GM19025 (cell line): ENCODE measurements around the gene PSME2.
A peak's percentile ranks its signal among the peaks of the same experiment; 100 is the strongest.

Experiments used
- ATAC-seq: cut with Tn5 transposase; IDR thresholded peaks from one replicate; pipeline ENCODE4 v1.9.1; 2021; ENCODE audit warnings: mild to moderate bottlenecking, low read depth, moderate library complexity; ENCODE audit not compliant: unreplicated experiment

PSME2 gene

GRCh38 chr14:24179961-24180796 lies 33.8 kb upstream of the PSME2 start:
- no peak for ATAC-seq

GRCh38 chr14:24179294-24179960 lies 33.0 kb upstream of the PSME2 start:
- no peak for ATAC-seq

GRCh38 chr14:24178399-24179178 lies 32.2 kb upstream of the PSME2 start:
- ATAC-seq = no peak

GRCh38 chr14:24177891-24178290 lies 31.5 kb upstream of the PSME2 start:
- no peak for ATAC-seq

GRCh38 chr14:24177041-24177825 lies 30.8 kb upstream of the PSME2 start:
- no peak for ATAC-seq

GRCh38 chr14:24176599-24176998 lies 30.2 kb upstream of the PSME2 start:
- no peak for ATAC-seq

GRCh38 chr14:24172871-24173281 lies 26.5 kb upstream of the PSME2 start:
- ATAC-seq = no peak

- ATAC-seq = no peak
Observed at GRCh38 chr14:24172261-24172860, 26.0 kb upstream of the PSME2 start.

GRCh38 chr14:24171422-24172260 lies 25.2 kb upstream of the PSME2 start, which contains the start of gene REC8:
Gene REC8 (plus strand): TSS chr14:24172080. CDS start chr14:24172553, 473 bp downstream.
- ATAC-seq = peak; percentile 72

GRCh38 chr14:24167469-24168114 lies 21.2 kb upstream of the PSME2 start:
- no peak for ATAC-seq

GRCh38 chr14:24165785-24166184 lies 19.4 kb upstream of the PSME2 start:
- no peak for ATAC-seq

- no peak for ATAC-seq
Observed at GRCh38 chr14:24164518-24164991, 18.1 kb upstream of the PSME2 start.

- no peak for ATAC-seq
Observed at GRCh38 chr14:24162093-24162492, 15.7 kb upstream of the PSME2 start.

GRCh38 chr14:24160850-24161804 lies 14.7 kb upstream of the PSME2 start, which contains the start of gene IRF9:
Gene IRF9 (plus strand): TSS chr14:24161265. CDS start chr14:24162145, 880 bp downstream.
- ATAC-seq = peak; percentile 82

GRCh38 chr14:24160499-24160849 lies 14.1 kb upstream of the PSME2 start:
- ATAC-seq = no peak

GRCh38 chr14:24159777-24160498 lies 13.5 kb upstream of the PSME2 start:
- ATAC-seq = no peak

GRCh38 chr14:24157331-24157730 lies 10.9 kb upstream of the PSME2 start:
- ATAC-seq = no peak
